GM20431 (cell line): ENCODE measurements around the gene CFB.
"Not testable (repeated sequence)": the region's sequence is repeated elsewhere in the genome, so short reads cannot be mapped to it uniquely, and the experiment has no call there.

Source experiments
- in situ Hi-C: fragments of 300-500 bp; cut with MseI, MboI; formaldehyde crosslinking; loops from one replicate; pipeline ENCODE4 v1.15.0; 2020; ENCODE audit warnings: low sequenced_read_pairs; ENCODE audit not compliant: unreplicated experiment

The CFB gene

DNA sequence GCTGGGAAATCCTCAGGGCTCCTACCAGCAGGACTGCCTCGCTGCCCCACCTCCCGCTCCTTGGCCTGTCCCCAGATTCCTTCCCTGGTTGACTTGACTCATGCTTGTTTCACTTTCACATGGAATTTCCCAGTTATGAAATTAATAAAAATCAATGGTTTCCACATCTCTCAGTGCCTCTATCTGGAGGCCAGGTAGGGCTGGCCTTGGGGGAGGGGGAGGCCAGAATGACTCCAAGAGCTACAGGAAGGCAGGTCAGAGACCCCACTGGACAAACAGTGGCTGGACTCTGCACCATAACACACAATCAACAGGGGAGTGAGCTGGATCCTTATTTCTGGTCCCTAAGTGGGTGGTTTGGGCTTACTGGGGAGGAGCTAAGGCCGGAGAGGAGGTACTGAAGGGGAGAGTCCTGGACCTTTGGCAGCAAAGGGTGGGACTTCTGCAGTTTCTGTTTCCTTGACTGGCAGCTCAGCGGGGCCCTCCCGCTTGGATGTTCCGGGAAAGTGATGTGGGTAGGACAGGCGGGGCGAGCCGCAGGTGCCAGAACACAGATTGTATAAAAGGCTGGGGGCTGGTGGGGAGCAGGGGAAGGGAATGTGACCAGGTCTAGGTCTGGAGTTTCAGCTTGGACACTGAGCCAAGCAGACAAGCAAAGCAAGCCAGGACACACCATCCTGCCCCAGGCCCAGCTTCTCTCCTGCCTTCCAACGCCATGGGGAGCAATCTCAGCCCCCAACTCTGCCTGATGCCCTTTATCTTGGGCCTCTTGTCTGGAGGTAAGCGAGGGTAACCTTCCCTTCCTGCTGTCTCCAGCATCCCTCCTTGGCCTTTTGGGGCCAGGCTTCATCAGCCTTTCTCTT lies at the start of gene CFB:
Gene CFB (plus strand): TSS at position 589 of the 863 bp plus-strand sequence. CDS start 127 bp downstream, at position 716.
- in situ Hi-C loops = no loop called here

DNA sequence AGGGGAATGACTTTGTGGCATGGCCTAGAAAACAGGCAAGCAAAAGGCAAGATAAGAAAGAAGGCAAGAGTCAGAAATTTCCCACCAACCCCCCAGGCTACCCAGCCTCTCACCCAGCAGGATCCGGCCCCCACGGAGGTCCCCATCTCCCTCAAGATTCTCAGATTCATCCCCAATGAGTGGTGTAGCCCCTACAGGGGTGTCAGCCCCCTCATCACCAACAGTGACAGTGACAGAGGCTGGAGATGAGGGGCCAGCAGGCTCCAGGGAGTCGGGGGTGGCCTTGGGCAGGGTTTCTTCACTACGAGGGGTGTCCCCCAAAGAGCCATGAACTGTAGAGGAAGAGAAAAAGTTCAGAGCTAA lies 49.4 kb upstream of the CFB start:
- in situ Hi-C loops = no loop called here

DNA sequence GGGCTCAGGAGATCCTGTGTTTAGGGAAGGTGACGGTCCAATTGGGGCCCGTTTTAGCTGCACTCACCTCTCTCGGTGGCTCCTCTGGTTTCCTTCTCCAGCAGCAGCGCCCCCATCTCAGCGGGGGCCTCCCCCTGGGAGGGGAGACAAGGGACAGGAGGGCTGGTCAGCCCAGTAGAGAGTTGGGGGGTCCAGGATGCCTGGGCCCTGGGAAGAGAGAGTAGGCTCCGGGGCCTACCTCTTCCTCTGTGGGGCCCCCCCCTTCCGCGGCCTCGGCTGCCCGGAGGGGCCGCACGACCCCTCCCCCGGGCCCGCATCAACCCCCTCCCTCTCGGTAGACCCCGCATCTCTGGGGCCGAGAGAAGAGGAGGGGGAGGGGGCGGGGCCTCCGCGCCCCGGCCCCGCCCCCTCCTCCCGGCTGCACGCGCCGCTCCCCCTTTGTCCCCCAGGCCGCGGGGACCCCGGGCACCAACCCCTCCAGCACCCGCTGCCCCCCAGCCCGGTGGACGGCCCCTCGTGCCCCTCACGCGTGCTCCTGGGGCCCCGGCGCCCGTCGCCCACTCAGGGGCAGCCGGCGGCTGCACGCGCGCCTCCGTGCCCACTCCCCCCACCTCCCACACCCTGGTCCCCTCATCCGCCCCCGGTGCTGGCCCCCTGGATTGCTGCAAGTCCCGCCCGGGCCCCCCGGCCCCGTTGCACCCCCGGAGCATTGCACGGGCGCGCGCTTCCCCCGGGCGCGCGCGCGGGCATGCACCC lies 48.9 kb upstream of the CFB start:
- in situ Hi-C loops = no loop called here

DNA sequence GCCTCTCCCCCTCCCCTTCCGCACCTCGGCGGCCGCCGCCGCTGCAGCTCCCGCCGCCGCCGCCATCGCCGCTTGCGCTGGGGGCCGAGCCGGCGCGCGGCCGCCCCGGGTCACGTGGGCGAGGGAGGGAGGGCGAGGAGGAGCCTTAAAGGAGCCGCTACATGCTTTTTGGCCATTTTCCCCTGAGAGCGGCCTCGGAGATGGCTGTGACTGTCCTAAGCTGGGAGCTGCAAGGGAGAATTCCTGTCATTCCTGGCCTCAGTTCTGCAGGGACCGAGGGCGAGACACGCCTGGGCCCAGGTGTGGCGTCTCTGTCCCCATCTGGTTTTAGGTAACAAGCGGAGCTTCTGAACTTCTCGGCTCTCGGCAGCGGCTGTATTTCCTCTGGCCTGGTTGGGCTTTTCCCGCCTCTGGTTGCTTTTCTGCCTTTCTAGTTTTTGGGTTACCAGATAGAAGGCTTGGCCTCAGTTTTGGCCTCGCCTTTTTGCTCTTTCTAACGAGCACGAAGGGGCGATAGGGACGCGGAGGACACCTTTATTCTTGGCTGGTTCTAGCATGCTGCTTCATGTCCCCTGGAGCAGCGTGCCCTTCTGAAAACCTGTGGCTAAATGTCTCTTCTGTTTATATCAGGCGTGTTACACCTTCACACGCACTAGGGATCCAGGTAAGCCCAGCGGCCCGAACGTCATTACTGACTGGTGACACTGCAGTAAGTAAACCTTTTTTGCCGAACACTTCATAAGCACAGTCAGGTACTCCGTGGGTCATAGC lies 48.1 kb upstream of the CFB start, which contains the start of gene EHMT2:
Gene EHMT2 (minus strand): TSS at position 87 of the 771 bp plus-strand sequence. CDS start 21 bp downstream, at position 66.
- in situ Hi-C loops = no loop called here

DNA sequence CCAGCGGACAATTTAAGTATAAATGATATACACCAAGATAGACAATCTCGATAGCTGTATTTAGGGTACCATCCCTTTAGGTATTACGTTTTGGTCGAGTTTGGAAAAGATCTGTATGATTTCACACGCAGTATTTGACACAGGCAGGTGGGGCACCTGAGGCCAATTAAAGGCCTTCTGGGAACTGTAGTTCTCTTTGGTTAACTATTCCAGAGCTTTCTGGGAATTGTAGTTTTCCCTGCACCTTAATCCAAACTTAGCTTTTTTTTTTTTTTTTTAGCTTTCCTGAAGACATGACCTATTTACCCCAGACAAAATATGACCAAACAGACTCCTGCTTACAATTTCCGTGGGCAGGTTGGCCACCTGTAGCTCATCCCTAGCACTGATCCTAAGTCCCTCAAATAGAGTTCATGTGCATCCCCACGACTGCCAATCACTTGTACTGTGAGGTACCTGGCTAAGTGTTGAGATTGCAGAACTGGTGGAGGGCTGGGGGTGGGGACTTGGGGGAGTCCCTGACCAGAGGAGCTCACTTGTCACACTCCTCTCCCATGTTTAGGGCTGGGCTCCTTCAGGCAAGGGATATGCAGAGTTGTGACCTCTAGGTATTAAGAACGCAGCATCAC lies 47.4 kb upstream of the CFB start:
- in situ Hi-C loops = no loop called here

DNA sequence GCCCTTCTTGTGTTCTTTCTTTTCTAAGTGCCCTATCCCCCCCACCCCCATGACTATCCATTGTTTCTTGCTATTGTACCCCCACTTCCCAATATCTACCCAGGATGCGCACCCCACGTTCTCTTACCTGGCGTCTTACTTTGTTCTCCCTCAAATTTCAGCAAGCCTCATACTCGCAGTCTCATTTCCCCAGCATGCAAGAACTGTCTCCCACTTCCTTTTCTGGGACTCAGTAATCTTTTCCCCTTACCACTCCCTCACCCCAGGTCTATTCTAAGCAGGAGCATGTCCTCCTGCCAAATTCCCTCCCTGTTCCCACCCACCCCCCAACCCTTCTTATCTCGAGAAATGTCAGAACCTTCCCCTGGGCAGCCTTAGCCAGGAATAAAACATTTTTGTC lies 46.7 kb upstream of the CFB start:
- in situ Hi-C loops = no loop called here

DNA sequence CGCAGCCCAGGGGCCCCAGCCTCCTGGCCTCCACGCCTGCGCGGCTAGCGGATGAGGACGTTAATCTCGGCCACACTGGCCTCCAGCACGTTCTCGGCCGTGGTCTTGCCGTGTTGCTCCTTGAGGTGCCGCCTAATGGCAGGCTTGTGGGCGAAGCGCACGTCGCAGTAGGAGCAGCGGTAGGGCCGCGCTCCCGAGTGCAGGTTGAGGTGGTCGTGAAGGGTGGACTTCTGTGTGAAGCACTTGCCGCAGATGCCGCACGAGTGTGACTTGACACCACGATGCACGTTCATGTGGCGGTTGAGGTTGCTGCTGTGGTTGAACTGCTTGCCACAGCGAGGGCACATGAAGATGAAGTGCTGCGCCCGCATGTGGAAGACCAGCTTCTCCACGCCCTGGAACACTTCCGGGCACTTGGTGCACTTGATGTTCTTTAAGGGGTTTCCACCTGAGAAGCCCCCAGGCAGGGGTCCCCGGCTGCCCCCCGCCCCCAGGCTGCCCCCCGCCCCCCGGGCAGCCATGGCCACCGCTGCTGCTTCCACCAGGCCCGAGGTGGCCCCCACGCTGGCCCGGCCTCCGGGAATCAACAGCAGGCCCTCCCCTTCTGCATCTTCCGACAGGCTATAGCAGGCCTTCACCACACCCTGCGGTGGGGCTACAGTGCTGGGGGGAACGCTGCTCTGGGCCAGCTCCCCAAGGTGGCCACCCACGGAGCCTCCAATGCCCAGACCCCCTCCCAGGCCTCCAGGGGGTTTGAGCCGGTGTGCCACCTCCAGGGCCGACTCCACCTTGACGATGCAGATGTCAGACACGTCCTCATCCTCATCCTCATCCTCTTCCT lies 45.8 kb upstream of the CFB start:
- in situ Hi-C loops = no loop called here

DNA sequence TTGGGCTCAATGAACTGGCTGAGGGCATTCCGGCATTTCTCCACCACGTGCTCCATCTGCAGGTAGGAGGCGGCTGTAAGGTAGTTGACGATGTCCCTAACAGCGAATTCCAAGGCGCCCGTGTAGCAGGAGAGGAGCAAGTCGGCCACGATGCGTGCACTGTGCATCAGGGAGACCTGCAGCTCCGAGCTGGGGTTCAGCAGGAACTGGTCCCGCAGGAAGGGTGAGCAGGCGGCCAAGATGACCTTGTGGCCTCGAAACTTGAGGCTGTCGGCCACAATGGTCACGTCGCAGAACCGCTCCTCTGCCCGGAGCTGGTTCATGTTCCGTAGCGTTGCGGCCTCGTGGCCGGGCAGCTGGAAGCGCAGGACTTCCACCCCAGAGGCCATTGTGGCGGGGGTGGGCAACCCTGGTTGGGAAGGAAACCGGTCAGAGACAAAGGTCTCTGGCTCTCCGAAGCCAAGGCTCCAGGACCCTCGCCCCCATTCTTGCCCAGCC lies 44.9 kb upstream of the CFB start:
- in situ Hi-C loops = no loop called here

DNA sequence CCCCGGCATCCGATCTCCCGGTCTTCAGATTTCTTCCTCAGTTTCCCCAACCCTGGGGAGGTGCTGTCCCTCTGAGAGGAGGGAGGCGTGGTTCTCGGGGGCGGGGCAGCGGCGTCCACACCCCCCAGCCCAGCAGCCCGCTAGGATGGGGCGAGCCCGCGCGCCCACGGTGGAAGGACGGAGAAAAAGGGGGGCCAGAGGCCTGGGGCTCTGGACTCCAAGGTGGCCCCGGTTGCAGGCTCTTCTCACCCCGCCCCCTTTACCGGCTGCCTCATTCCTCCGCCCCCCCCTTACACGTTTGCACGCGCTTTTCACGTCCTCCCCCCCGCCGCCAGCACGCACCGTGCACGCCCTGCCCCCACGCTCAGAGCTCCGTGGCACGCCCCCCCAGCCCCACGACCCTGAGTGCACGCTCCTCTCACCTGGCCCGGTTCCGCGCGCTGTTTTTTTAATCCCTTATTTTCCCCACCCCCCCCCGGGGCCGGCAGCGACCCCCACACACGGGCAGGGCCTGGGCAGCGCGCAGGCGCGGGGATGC lies 44.4 kb upstream of the CFB start:
- in situ Hi-C loops = no loop called here

DNA sequence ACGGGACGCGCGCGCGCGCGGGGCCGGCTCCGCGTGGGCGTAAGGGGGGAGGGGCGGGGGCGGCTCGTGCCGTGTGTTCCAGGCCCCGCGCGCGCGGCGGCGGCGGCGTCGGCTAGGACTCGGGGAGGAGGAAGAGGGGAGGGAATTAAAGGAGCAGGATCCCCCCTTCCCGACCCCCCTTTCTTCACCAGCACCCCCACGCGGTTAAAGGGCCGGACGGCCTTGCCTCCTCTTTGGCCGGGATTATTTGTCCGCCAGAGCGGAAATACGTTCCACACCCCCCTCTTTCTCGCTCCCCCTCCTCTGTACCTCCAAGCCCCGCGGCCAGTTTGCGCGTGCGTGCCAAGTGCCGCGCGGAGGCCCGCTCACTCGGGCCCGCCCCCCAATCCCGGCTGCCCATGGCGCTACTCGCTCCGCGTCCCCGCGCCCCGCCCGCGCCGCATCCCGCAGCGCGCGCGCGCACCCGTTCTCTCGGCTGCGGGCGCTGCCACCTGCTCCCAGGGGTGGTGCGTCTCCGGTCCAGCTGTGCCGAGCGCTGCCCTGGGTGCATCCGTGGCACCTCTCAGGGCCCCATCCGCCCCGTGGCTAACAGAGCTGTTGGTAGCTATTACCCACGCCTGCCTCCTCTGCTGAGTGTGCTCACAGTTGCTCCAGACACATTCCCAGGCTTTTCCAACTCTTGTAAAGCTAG lies 43.8 kb upstream of the CFB start, which contains the start of gene ZBTB12:
Gene ZBTB12 (minus strand): TSS at position 134 of the 691 bp plus-strand sequence. CDS start 781 bp downstream, outside the sequence.
- in situ Hi-C loops = no loop called here

DNA sequence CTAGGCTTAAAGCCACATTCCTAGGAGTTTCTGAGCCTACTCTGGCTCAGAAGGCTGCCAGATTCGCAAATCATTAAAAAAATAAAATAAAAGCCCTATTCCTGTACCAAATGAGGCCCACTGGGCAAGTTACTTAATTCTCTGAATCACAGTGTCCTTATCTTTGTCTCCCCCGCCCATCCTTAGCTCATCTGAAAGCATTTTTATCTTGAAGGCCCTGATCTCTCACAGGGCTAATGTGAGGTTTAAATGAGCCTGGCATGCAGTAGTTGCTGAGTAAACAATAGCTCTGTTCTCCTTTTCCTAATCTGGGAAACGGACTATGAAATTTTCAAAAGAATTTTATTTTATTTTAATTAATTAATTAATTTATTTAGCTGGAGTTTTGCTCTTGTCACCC lies 41.9 kb upstream of the CFB start:
- in situ Hi-C loops = no loop called here

DNA sequence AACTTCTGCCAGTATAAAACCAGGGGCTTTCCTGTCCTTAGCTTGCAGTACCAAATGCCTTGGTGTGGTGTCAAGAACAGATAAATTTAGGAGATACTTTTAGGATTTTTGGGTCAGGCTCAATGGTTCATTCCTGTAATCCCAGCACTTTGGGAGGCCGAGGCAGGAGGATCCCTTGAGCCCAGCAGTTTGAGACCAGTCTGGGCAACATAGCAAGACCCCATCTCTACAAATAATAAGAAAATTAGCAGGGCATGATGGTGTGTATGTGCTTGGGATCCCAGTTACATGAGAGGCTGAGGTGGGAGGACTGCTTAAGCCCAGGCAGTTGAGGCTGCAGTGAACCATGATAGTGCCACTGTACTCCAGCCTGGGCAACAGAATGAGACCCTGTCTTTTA lies 40.9 kb upstream of the CFB start:
- in situ Hi-C loops = no loop called here

DNA sequence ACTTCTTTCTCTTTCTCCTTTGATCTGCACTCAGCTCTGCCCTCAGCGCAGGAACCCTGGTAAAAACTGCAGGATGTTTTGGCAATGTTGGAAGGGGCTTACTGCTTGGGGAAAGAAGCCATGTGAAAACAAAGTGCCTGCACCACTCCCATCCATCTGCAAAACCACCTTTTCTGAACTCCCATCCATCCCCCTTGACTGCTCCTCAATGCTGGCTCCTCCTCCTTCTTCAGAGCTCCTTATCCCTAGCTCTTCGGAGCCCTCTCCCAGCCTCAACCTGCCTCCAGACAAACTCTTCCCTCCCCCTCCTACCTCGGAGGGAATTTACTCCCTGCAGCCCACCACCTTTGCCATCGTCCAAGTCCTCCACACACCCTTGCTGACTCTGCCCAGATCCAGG lies 39.8 kb upstream of the CFB start:
- in situ Hi-C loops = no loop called here

DNA sequence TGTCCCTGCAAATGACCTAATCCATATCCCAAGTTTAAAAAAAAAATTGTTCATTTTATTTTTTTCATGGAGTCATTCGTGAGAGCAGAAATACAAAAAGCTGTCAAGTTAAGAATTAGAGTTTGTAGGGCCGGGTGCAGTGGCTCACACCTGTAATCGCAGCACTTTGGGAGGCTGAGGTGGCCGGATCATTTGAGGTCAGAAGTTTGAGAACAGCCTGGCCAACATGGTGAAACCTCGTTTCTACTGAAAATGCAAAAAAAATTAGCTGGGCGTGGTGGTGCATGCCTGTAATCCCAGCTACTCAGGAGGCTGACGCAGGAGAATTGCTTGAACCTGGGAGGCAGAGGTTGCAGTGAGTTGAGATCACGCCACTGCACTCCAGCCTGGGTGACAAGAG lies 39.2 kb upstream of the CFB start:
- in situ Hi-C loops = not testable (repeated sequence)

DNA sequence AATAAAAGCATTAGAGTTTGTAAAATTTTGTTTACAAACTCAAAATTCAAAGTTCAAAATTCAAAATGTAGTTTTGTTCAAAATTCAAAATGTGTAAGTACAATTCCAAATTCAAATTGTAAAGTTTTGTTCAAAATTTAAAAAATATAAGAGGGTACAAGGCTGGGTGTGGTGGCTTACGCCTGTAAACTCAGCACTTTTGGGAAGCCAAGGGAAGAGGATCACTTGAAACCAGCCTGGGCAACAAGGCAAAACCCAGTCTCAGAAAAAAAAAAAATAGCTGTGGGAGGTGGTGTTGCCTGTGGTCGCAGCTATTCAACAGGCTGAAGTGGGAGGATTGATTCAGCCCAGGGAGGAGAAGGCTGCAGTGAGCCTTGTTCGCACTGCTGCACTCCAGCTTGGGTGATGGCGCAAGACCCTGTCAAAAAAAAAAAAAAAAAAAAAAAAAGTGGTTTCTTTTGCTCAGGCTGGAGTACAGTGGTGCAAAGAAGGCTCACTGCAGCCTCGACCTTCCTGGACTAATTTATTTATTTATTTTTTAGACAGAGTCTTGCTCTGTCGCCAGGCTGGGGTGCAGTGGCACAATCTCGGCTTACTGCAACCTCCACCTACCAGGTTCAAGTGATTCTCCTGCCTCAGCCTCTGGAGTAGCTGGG lies 38.6 kb upstream of the CFB start:
- in situ Hi-C loops = no loop called here

DNA sequence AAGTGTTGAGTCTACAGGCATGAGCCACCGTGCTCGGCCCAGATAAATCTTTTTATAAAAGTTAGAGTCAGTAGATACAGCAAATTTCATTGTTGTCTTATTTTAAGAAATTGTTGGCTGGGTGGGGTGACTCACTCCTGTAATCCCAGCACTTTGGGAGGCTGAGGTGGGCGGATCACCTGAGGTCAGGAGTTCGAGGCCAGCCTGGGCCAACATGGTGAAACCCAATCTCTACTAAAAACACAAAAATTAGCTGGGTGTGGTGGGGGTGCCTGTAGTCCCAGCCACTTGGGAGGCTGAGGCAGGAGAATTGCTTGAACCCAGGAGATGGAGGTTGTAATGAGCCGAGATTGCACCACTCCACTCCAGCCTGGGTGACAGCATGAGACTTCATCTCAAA lies 37.6 kb upstream of the CFB start:
- in situ Hi-C loops = not testable (repeated sequence)

DNA sequence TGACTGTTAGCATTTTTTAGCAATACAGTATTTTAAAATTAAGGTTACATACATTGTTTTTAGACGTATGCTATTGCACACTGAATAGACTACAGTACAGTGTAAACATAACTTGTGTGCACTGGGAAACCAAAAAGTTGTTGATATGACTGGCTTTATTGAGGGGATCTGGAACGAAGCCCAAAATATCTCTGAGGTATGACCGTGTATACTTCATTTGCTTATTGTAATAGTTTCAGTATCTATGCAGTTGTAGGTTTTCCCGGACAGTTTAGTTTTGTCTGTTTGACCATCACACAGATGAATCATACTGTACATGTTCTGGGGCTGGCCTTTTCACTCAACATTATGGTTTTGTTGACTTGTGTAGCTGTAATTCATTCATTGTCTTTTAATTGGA lies 37.1 kb upstream of the CFB start:
- in situ Hi-C loops = no loop called here

DNA sequence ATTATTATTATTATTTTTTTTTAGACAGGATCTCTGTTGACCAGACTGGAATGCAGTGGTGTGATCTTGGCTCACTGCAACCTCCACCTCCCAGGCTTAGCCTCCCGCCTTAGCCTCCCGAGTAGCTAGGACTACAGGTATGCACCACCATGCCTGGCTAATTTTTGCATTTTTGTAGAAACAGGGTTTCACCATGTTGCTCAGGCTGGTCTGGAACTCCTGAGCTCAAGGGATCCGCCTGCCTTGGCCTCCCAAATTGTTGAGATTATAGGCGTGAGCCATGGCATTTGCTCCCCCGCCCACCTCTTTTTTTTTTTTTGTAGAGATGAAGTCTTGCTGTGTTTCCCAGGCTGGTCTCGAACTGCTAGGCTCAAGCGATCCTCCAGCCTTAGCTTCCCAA lies 36.6 kb upstream of the CFB start:
- in situ Hi-C loops = not testable (repeated sequence)
